Measurements from ENCODE around the gene PVALB. TPM values are rescaled to one million over a fixed set of nuclear protein-coding genes. Genes with fewer than 3 reads are reported as not detected.

PVALB gene
- total and polyA plus RNA-seq, 2 donors (not counting 3 experiments of a cell fraction or from before 2014, with no cell fraction given), result not detected

DNA sequence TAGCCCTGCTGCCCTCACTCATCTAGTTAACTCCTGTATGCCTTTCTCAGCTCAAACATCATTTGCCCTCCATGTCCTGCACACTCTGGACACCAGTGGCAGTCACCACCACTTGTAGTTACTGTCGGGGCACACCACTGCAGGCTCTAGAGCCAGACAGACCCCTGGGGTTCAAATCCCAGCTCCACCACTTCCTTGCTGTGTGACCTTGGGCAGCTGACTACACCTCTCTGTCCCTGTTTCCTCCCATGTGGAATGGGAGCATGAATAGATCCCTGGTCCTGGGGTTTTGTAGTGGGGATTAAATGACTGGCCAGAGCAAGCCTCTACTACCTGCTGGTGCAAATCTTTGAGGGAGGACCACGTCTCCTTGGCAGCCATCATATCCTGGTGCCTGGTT is 33.1 kb downstream of the PVALB start:
- no TSS peak for BruUV-seq (replicated peaks)
- CTCF ChIA-PET, result interaction anchor here (2.8 to 10.8 kb wide), 2 partner anchors 69 to 74 kb away, joined by 47 to 149 read pairs; no protein-coding TSS in a partner anchor

More for the DNA sequence above, 33.1 kb downstream of the PVALB start:
- no peak overlapping the region for H2AFZ ChIP-seq (ENCODE audit: low read depth, low read length)
- peaks cover 4% of the 10 kb centered on the region for H3K4me1 ChIP-seq (ENCODE audit: control insufficient read depth, extremely low read depth, insufficient read depth, low read length)
- no peaks in the 10 kb centered on the region for H3K9me3 ChIP-seq (replicated peaks; ENCODE audit: control insufficient read depth, insufficient read depth, low read length)
- FAIRE-seq (no peak), DNase-seq (ENCODE audit: low read depth, low spot score) (no peak)
- intact Hi-C loops (cut with micrococcal nuclease) (loop anchor here (2.0 kb wide), 1 partner anchor 261 kb away; no protein-coding TSS in a partner anchor), dilution Hi-C loops (cut with MboI; ENCODE audit: extremely low pct_ligation_motif_present, low sequenced_read_pairs) (no loop called here)
- no peak overlapping the region for H3K4me2 ChIP-seq (ENCODE audit: insufficient read depth, low read length)
- H3K27ac ChIP-seq (ENCODE audit: insufficient read depth, low read depth, low read length), result no peak overlapping the region
- POLR2A ChIA-PET, result no interaction called here
- H3K4me3 ChIP-seq (replicated peaks in 1 of 3; ENCODE audit: insufficient read depth in 1 of 3, low read depth in 1 of 3, low read length in 3 of 3), result no peak overlapping the region
- H3K79me2 ChIP-seq (ENCODE audit: control insufficient read depth, insufficient read depth, low read length), result no peaks in the 10 kb centered on the region
- peaks cover 3 to 13% of the 10 kb centered on the region in 2 experiments for H3K27me3 ChIP-seq (ENCODE audit: control insufficient read depth in 2 of 2, insufficient read depth in 2 of 2, low read length in 2 of 2)
- H3K9me1 ChIP-seq (replicated peaks; ENCODE audit: control insufficient read depth, extremely low read depth, insufficient read depth, low read length), result no peaks in the 10 kb centered on the region
- H4K20me1 ChIP-seq (replicated peaks; ENCODE audit: control insufficient read depth, extremely low read depth, insufficient read depth, low read length), result no peaks in the 10 kb centered on the region
- H3K36me3 ChIP-seq (ENCODE audit: control insufficient read depth in 2 of 2, extremely low read depth in 1 of 2, insufficient read depth in 2 of 2, low read length in 2 of 2), result no peaks in the 10 kb centered on the region
- TF ChIP-seq GATA2 (IDR thresholded peaks at IDR 0.05; ENCODE audit: insufficient read depth, insufficient read length, low read depth, low read length) (no peak), JUN (IDR thresholded peaks at IDR 0.05; ENCODE audit: borderline replicate concordance, insufficient read depth, insufficient read length, low read depth) (no peak), FOS (IDR thresholded peaks at IDR 0.05; ENCODE audit: borderline replicate concordance, insufficient read depth, low read length) (no peak), EZH2 (IDR thresholded peaks at IDR 0.05; ENCODE audit: borderline replicate concordance, low read depth, low read length, severe bottlenecking) (no peak), CTCF (IDR thresholded peaks at IDR 0.05; ENCODE audit: extremely low read depth in 1 of 2, insufficient read depth in 1 of 2, low read depth in 1 of 2, low read length in 2 of 2) (no peak), POLR2AphosphoS5 (IDR thresholded peaks at IDR 0.05; ENCODE audit: insufficient read depth, low read depth, low read length) (no peak), MYC (IDR thresholded peaks at IDR 0.05; ENCODE audit: low read depth, low read length) (no peak), POLR2A (IDR thresholded peaks at IDR 0.05; ENCODE audit: low read depth, low read length) (no peak)
- TF ChIP-seq, protein P1, sequence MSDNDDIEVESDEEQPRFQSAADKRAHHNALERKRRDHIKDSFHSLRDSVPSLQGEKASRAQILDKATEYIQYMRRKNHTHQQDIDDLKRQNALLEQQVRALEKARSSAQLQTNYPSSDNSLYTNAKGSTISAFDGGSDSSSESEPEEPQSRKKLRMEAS (IDR thresholded peaks at IDR 0.05; ENCODE audit: insufficient read depth, insufficient read length), result no peak
- no peak overlapping the region for H3K9ac ChIP-seq (replicated peaks; ENCODE audit: extremely low read depth, insufficient read depth, low read length)
